Stimulated activated CD4-positive, alpha-beta T cell treated with anti-CD3 and anti-CD28 coated beads, Interleukin-4, amount 100 ng/mL, for 1 hour (primary cell): ENCODE measurements around the gene FCN3.
A peak's percentile ranks its signal among the peaks of the same experiment; 100 is the strongest.

Experiments
- DNase-seq: peaks from one replicate; pipeline ENCODE4 v3.0.0-alpha.2; 2020

The FCN3 gene

DNA sequence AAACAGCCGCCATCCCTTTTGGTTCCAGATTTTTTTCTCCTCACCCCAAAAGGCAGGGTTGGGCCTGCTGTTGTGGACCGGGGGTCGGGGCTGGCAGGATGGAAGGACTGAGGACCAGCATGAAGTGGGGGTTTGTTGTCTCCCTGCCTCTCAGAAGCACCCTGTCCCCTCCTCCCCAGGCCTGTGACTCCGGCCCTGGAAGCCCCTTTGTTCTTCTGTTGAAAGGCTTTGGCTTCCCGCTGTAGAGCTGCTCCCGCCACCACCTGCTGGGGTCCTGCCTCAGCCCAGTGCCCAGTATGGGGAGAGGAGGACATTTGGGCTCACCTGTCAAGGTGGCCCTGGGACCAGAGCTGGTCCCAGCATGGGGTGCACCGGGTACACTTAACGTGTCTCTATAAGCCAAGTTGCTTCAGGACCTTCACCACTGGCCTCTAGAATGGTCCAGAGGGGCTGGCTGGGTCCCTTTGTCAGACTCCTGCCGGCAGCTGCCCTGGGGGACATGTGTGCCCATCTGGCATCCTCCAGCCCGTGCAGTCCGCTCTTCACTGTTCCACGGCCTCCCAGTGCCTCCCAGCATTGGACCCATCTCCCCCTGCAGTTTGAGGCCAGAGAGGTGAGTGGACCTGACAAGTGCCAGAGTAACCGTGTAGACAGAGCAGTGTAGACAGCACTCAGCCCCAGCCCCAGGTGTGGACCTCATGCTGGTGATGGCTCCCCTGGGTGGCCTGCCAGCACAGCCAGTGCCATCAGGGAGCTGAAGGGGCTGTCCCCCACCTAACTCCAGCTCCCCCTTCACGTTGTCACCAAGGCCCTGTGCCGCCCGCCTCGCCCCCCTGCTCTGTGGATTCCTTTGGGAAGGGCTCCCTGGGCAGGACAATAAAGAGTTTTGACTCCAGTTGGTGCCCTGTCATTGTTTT, 38.9 kb downstream of the FCN3 start:
- DNase-seq: no peak

DNA sequence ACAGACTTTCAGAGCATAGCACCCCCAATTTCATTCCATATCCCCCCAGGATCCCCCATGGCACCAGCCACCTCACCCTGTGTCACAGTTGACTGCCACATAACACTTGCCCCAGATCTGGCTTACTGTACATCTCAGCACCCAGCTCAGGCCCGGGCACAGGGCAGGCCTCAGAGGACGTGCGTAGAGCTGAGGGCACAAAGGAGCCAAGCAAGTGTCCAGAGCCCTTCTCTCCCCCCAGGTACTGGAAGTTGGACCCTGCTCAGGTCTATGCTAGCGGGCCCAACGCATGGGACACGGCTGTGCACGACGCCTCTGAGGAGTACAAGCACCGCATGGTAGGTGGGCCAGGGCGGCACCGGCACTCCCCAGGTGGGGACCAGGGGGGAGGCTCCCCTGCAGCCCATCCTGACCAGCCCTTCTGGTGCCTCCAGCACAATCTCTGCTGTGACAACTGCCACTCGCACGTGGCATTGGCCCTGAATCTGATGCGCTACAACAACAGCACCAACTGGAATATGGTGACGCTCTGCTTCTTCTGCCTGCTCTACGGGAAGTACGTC, 40.8 kb downstream of the FCN3 start:
- DNase-seq: no peak

DNA sequence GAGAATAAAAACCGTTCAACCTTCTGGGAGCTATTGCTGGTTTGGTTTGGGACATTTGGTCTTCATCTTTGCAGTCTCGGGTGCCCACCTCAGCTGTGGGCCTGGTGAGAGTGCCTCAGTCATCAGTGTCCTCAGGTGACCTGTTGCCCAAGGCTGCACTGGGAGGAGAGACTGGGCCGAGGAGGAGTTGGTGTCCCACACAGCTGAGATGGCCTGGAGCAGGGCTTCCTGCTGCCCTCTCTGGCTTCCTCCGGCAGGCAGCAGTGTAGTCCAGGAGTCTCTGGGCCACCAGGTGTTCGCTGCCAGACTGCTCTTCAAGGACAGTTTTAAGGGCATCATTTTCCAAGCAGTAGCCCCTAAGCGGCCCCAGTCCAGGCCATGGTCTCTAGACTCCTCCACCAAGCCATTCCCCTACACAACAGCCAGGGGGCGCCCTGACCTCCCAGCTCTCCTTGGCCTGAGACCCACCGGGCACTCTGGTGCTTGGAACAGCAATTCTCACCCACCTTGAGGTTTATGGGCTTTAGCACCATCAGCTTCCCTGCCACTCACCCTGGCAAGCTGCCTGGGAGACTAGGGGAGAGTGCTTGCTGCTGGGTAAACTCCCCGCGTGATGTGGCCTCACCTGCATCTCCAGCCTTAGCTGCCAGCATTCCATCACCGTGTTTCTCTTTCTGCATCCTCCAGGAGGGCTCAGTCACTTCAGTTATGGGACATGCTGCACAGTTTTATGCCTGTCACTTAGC, 41.9 kb downstream of the FCN3 start:
- peak; percentile 60 for DNase-seq

DNA sequence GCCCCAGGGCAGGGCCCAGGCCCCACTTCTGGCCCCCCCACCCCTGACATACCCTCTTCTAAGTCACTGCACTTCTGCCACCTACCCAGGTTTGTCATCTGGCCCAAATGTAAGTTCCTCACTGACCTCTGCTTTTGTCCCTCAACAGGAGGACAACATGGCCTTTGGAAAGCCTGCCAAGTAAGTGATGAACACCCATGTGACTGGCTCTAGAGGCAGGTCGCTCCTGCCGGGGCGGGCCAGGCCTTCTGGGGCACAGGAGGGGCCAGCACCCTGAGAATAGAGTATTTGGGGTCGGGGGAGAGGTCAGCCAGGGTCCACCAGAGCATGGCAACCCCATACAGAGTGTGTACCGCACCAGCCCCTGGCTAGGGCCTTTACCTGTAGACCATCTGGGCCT, 42.7 kb downstream of the FCN3 start:
- DNase-seq: no peak

DNA sequence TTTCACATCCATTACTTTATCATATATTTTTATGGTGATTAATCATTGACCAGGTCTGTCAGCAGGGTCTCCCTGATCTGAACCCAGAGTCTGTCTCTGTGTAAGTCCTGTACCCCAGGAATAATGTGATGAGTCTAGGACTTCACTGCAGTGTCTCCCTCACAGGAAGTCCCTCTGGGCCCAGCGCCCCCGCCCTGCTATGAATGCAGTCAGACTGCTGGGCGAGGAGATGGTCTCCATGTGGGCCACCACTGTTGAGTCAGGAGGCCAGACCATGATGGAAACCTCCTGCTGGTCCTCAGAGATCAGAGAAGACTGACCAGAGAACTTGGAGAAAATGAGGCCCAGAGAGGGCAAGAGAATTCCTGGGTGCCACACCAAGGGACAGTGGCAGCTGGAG, 43.2 kb downstream of the FCN3 start:
- no peak for DNase-seq

DNA sequence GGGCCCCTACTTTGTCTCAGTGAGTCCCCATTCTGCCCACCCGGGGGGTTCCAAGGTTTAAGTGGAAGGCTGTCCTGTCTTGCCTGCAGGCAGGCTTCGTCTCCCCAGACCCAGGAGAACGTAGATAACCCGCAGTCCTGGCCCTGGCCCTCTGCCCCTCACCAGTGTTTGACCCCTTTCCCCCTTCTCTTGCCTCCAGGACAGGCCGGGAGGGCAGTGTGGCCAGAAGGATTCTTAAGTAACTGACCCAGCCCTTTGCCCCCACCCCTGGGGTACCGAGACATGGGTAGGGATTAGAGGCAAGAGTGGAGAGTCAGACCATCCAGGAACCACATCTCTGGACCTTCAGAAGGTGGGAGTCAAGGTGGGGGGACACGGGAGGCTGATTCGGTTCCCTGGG, 43.8 kb downstream of the FCN3 start:
- no peak for DNase-seq

DNA sequence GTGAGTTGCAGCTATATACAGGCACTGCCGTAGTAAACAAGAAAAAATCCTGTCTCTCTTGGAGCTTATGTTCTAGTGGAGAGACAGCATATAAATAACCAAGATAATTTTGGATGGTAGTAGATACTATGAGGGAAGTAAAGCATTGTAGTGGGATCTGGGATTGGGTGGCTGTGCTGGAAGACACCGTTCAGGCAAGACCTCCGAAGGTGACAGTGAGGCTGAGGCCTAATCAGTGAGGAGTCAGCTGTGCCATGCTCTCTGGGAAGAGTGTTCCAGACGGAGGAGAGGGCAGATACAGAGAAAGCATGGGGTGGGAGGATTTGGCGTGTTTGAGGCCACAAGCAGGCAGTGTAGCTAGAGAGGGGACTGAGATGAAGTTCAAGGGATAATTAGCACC, 46.7 kb downstream of the FCN3 start:
- DNase-seq: no peak

DNA sequence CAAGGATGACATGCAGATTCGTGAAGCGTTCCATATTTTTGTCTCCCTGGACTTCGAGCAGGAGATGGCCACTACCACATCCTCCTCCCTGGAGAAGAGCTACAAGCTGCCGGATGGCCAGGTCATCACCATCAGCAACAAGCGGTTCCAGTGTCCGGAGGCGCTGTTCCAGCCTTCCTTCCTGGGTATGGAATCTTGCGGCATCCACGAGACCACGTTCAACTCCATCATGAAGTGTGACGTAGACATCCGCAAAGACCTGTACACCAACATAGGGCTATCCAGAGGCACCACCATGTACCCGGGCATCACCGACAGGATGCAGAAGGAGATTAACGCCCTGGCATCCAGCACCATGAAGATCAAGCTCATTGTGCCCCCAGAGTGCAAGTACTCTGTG, 49.3 kb downstream of the FCN3 start:
- no peak for DNase-seq

DNA sequence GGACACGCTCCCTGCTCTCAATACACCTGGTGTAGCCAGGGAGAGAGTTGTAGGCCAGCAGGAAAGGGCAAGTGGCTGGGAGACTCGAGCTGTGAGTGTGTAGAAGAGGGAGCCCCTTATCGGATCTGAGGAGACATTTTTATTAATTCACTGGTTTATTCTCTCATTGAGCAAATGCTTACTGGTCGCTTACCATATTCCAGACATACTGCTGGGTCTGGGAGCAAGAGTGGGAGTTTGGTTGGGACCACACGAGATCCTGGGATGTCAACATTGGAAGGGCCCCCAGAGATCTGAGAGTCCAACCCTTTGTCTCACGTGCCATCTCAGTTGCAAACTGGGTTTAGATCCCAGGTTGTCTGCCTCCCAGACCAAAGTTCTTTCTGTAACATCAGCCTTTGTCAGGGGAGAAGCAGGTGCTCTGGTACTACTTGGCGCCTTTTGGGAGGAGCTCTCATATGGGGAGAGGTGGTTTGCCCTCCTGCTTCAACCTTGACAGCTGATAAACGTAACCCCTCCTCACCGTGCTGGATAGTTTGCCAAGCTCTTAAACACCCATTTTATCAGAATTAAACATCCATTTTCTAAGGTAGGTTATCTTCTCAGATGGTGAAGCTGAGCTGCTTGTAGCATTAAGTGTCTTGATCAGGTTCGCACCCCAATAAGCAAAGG, 51.9 kb downstream of the FCN3 start:
- DNase-seq: no peak

DNA sequence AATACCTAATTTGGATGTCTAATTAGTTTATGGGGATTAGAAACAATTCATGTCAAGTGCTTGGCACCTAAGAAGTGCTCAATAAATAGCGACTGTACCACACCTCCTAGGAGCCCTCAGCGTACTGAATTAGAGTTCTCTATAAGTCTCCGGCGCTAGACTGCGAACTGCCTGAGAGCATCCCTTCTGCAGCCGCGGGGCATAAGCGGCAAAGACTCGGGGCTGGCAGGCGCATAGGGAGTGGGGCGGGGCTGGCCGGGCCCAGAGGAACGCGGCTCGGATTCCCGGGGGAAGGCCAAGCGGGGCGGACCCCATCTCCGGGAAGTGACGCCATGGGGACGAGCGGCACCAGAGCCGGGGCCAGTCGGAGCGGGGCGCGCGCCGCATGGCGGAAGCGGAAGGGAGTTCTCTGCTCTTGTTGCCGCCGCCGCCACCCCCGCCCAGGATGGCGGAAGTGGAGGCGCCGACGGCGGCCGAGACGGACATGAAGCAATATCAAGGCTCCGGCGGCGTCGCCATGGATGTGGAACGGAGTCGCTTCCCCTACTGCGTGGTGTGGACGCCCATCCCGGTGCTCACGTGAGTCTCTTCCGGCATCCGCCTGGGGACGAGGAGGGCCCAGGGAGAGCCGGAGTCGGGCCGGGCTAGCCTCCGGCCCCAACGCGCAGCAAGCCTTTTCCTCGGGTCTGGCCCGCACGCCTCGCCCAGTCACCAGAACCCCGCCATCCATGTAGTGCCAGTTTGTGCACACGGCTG, 52.6 kb downstream of the FCN3 start, which contains the start of gene TMEM222:
Gene TMEM222, plus strand, starts transcription at position 351 of the 756 bp plus-strand sequence. Its CDS starts 35 bp downstream, at position 386.
- DNase-seq: peak; percentile 97
